H1 (cell line): Measurements from ENCODE around the gene SH2D5. TPM values are rescaled to one million over a fixed set of nuclear protein-coding genes. Genes with fewer than 3 reads are reported as not detected.
"Not testable (repeated sequence)": the region's sequence is repeated elsewhere in the genome, so short reads cannot be mapped to it uniquely, and the experiment has no call there.

Source experiments
- CTCF ChIA-PET: fragments of 300-600 bp; sonication (Branson Sonifier 250); formaldehyde crosslinking; loops from one replicate; lab custom pipeline; 2021; ENCODE audit not compliant: partially characterized antibody; lab: Charles Lee
- POLR2A ChIA-PET: fragments of 300-600 bp; sonication (Branson Sonifier 250); formaldehyde crosslinking; loops from one replicate; lab custom pipeline; 2021; ENCODE audit warnings: inconsistent platforms; ENCODE audit not compliant: partially characterized antibody; lab: Charles Lee
- DNase-seq, 2 experiments: peaks; one replicate each; pipeline versions ENCODE4 v3.0.0 to v3.0.0-alpha.2; 2010 to 2022; ENCODE audit warnings: low spot score in 2 of 2, low read depth in 1 of 2, mixed read lengths in 1 of 2
- FAIRE-seq: peaks from 2 replicates; lab custom pipeline; 2011; peaks lifted over from hg19 to GRCh38; lab: Jason Lieb, UNC
- H2AFZ ChIP-seq: 2 replicates; pipeline ENCODE4 v1.8.1; 2012; ENCODE audit warnings: low read length, inconsistent platforms
- H2AK5ac ChIP-seq: 2 replicates; pipeline ENCODE4 v1.6.1; 2013; ENCODE audit warnings: low read depth, low read length
- H2BK120ac ChIP-seq: replicated peaks from 2 replicates; pipeline ENCODE3; 2013; ENCODE audit warnings: low read depth, low read length, inconsistent platforms
- H2BK12ac ChIP-seq: 2 replicates; pipeline ENCODE4 v1.6.1; 2013; ENCODE audit warnings: low read depth, low read length
- H2BK15ac ChIP-seq: 2 replicates; pipeline ENCODE4 v1.6.1; 2013; ENCODE audit warnings: low read length
- H2BK20ac ChIP-seq: 2 replicates; pipeline ENCODE4 v1.6.1; 2013; ENCODE audit warnings: low read length
- H2BK5ac ChIP-seq: 2 replicates; pipeline ENCODE4 v1.6.1; 2013; ENCODE audit warnings: low read depth, low read length
- H3K14ac ChIP-seq: 2 replicates; pipeline ENCODE4 v1.6.1; 2013; ENCODE audit warnings: inconsistent platforms; ENCODE audit not compliant: insufficient read length
- H3K18ac ChIP-seq: 2 replicates; pipeline ENCODE4 v1.6.1; 2013; ENCODE audit warnings: low read length; ENCODE audit errors: extremely low read depth
- H3K23ac ChIP-seq: 2 replicates; pipeline ENCODE4 v1.6.1; 2013; ENCODE audit warnings: inconsistent platforms; ENCODE audit not compliant: insufficient read length
- H3K23me2 ChIP-seq: 2 replicates; pipeline ENCODE4 v1.6.1; 2013; ENCODE audit warnings: low read depth, low read length
- H3K27ac ChIP-seq: 2 replicates; pipeline ENCODE4 v1.6.1; 2011; ENCODE audit warnings: low read depth, low read length, inconsistent platforms
- H3K27me3 ChIP-seq, 4 experiments: replicated peaks in 1 of 4; 1 replicate in 1 of 4; 2 replicates in 3 of 4; pipeline versions ENCODE4 v1.6.1 to v1.8.1; 2011 to 2013; ENCODE audit warnings: low read length in 3 of 4, mild to moderate bottlenecking in 3 of 4, inconsistent platforms in 2 of 4, mixed read lengths in 2 of 4, moderate library complexity in 1 of 4; ENCODE audit not compliant: control insufficient read depth in 3 of 4, insufficient read depth in 3 of 4; ENCODE audit errors: extremely low read depth in 1 of 4
- H3K36me3 ChIP-seq, 4 experiments: 2 replicates each; pipeline versions ENCODE4 v1.6.1 to v1.8.1; 2011 to 2013; ENCODE audit warnings: mild to moderate bottlenecking in 4 of 4, low read length in 3 of 4, moderate library complexity in 2 of 4, control low read depth in 1 of 4, inconsistent platforms in 1 of 4; ENCODE audit not compliant: insufficient read depth in 4 of 4, control insufficient read depth in 2 of 4
- H3K4ac ChIP-seq: replicated peaks from 2 replicates; pipeline ENCODE3; 2013; ENCODE audit warnings: low read length, low read depth, mixed read lengths, inconsistent platforms; ENCODE audit not compliant: insufficient read length
- H3K4me1 ChIP-seq, 4 experiments: replicated peaks in 1 of 4; 1 replicate in 1 of 4; 2 replicates in 3 of 4; pipeline versions ENCODE4 v1.6.1 to v1.8.1; 2011 to 2013; ENCODE audit warnings: low read length in 3 of 4, inconsistent platforms in 2 of 4, mixed read lengths in 1 of 4; ENCODE audit not compliant: insufficient read depth in 4 of 4, control insufficient read depth in 3 of 4
- H3K4me2 ChIP-seq, 2 experiments: 2 replicates each; pipeline versions ENCODE4 v1.6.1 to v1.8.1; 2011 to 2013; ENCODE audit warnings: low read depth in 2 of 2, low read length in 2 of 2, control low read depth in 1 of 2, inconsistent platforms in 1 of 2, mild to moderate bottlenecking in 1 of 2; ENCODE audit not compliant: insufficient read depth in 1 of 2
- H3K4me3 ChIP-seq, 4 experiments: fragments of 200-600, 300-600 bp in 1 of 4; sonication (generic), shearing (Covaris generic), sonication (Bioruptor Twin) in 1 of 4; 2 replicates each; pipeline versions ENCODE4 v1.5.1 to v1.8.1; 2011 to 2016; ENCODE audit warnings: low read length in 4 of 4, low read depth in 3 of 4, control low read depth in 2 of 4, inconsistent platforms in 2 of 4, mild to moderate bottlenecking in 2 of 4, mixed read lengths in 1 of 4, moderate library complexity in 1 of 4; ENCODE audit not compliant: insufficient read depth in 2 of 4; ENCODE audit errors: extremely low read depth in 1 of 4
- H3K56ac ChIP-seq: replicated peaks from 2 replicates; pipeline ENCODE3; 2013; ENCODE audit warnings: low read depth, mild to moderate bottlenecking, mixed read lengths, low read length, inconsistent platforms; ENCODE audit not compliant: insufficient read length
- H3K79me1 ChIP-seq: 2 replicates; pipeline ENCODE4 v1.6.1; 2013; ENCODE audit warnings: low read depth, low read length, control low read depth
- H3K79me2 ChIP-seq, 2 experiments: 2 replicates each; pipeline versions ENCODE4 v1.6.1 to v1.8.1; 2012 to 2013; ENCODE audit warnings: low read length in 2 of 2, mild to moderate bottlenecking in 2 of 2, inconsistent platforms in 1 of 2; ENCODE audit not compliant: insufficient read depth in 2 of 2, control insufficient read depth in 1 of 2
- H3K9ac ChIP-seq, 4 experiments: replicated peaks in 1 of 4; 1 replicate in 1 of 4; 2 replicates in 3 of 4; pipeline versions ENCODE4 v1.6.1 to v1.8.1; 2011 to 2013; ENCODE audit warnings: low read depth in 3 of 4, low read length in 3 of 4, control low read depth in 2 of 4, mild to moderate bottlenecking in 2 of 4, moderate library complexity in 2 of 4, inconsistent platforms in 1 of 4; ENCODE audit errors: extremely low read depth in 1 of 4
- H3K9me3 ChIP-seq, 2 experiments: 2 replicates each; pipeline versions ENCODE4 v1.6.1 to v1.8.1; 2012 to 2013; ENCODE audit warnings: mild to moderate bottlenecking in 2 of 2, moderate library complexity in 2 of 2, control low read depth in 1 of 2, inconsistent platforms in 1 of 2, low read depth in 1 of 2, low read length in 1 of 2, mixed read lengths in 1 of 2; ENCODE audit not compliant: insufficient read depth in 2 of 2
- H4K20me1 ChIP-seq, 2 experiments: replicated peaks in 1 of 2; 2 replicates each; pipeline versions ENCODE3 to v1.8.1; 2011 to 2013; ENCODE audit warnings: inconsistent platforms in 2 of 2, low read length in 2 of 2, mild to moderate bottlenecking in 1 of 2; ENCODE audit not compliant: insufficient read depth in 2 of 2, control insufficient read depth in 1 of 2
- H4K5ac ChIP-seq: 2 replicates; pipeline ENCODE4 v1.6.1; 2013; ENCODE audit warnings: low read length, low read depth, mixed read lengths, inconsistent platforms; ENCODE audit not compliant: insufficient read length
- H4K8ac ChIP-seq: 2 replicates; pipeline ENCODE4 v1.8.0; 2013; ENCODE audit warnings: mild to moderate bottlenecking, moderate library complexity, low read length, inconsistent platforms; ENCODE audit not compliant: insufficient read depth; ENCODE audit errors: extremely low read depth
- H4K91ac ChIP-seq: replicated peaks from 2 replicates; pipeline ENCODE3; 2013; ENCODE audit warnings: low read length, mixed read lengths, inconsistent platforms; ENCODE audit not compliant: insufficient read length
- WGBS, 2 experiments: shearing (Covaris generic) in 1 of 2; methylation state at CpG; one replicate each; pipeline versions ENCODE4 v1.1.6 to v1.1.7; 2013 to 2015; ENCODE audit warnings: low lambda C conversion rate in 2 of 2, mixed read lengths in 2 of 2, inconsistent platforms in 1 of 2, low coverage in 1 of 2, missing lambda C conversion rate in 1 of 2; ENCODE audit not compliant: insufficient replicate concordance in 2 of 2, insufficient coverage in 1 of 2, insufficient read length in 1 of 2; ENCODE audit errors: extremely low coverage in 1 of 2, missing lambda C conversion rate in 1 of 2; 5-methylcytosine and 5-hydroxymethylcytosine counted together
- polyA plus RNA-seq, 7 experiments: library from polyadenylated mRNA; depleted of rRNA in 3 of 7; stranded (reverse) in 5 of 7; unstranded in 2 of 7; fragments of >200 nt in 5 of 7; fragments of 200-250 nt in 2 of 7; gene quantifications; 1 replicate in 5 of 7; 2 replicates in 1 of 7; 4 replicates in 1 of 7; pipeline versions ENCODE4 v1.2.1 to v1.2.3, GENCODE V29; 2011 to 2013; ENCODE audit warnings: missing spikeins in 2 of 7, mixed read lengths in 2 of 7
- total RNA-seq: library from RNA; stranded (reverse); fragmentation: NEBNext Ultra II Directional; extraction: Animal tissue kit (Norgen Biotek cat#: 25700); gene quantifications from 2 replicates; pipeline ENCODE4 v1.2.1, GENCODE V29; 2021

The SH2D5 gene
- total and polyA plus RNA-seq, 2 of the 8 experiments (the other 6 are each of a cell fraction or from before 2014, with no cell fraction given): 13.2 to 18.4 TPM

DNA sequence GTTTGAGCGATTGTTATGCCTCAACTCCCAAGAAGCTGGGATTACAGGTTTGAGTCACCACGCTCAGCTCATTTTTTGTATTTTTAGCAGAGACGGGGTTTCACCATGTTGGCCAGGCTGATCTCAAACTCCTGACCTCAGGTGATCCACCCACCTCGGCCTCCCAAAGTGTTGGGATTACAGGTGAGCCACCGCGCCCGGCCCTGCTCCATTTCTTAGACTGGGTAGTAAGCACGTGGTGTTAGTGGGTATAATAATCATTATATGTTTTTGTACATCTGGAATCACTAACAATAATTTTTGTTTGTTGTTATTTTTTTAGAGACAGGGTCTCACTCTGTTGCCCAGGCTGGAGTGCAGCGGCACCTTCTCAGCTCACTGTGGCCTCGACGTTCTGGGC, 58.9 kb downstream of the SH2D5 start:
- not testable (repeated sequence) for H3K27me3 ChIP-seq, H3K56ac ChIP-seq, H2AK5ac ChIP-seq, H3K23ac ChIP-seq, H4K5ac ChIP-seq, H4K20me1 ChIP-seq, H3K9me3 ChIP-seq, H3K18ac ChIP-seq, H2AFZ ChIP-seq, H3K9ac ChIP-seq, H3K4me3 ChIP-seq, H3K36me3 ChIP-seq, H3K4me1 ChIP-seq, H3K4ac ChIP-seq, H3K4me2 ChIP-seq, H4K8ac ChIP-seq, FAIRE-seq, H3K27ac ChIP-seq, H2BK5ac ChIP-seq, H2BK20ac ChIP-seq, DNase-seq, H4K91ac ChIP-seq, H3K23me2 ChIP-seq, H2BK120ac ChIP-seq, H3K79me1 ChIP-seq, H2BK12ac ChIP-seq, H3K14ac ChIP-seq, H3K79me2 ChIP-seq, H2BK15ac ChIP-seq
- ChIA-PET POLR2A (interaction anchor here (1.0 to 1.5 kb wide), 2 partner anchors 10 to 11 kb away, joined by 5 to 9 read pairs; no protein-coding TSS in a partner anchor), CTCF (interaction anchor here (1.2 to 1.5 kb wide), 2 partner anchors 10 to 23 kb away, joined by 4 to 6 read pairs; no protein-coding TSS in a partner anchor)
- WGBS, 2 experiments: 91% methylated on average over 11 of the region's 11 CpGs; no CpG with 5 or more reads in 1 of the 2 experiments
